NCI-H2227 (cell line): ENCODE data around the gene PCIF1.
"Not testable (repeated sequence)": the region's sequence is repeated elsewhere in the genome, so short reads cannot be mapped to it uniquely, and the experiment has no call there.

Experiments
- DNase-seq: peaks from one replicate; lab custom pipeline; 2025; ENCODE audit not compliant: unreplicated experiment; lab: John Stamatoyannopoulos, UW

PCIF1 gene

GRCh38 chr20:45988830-45989229 is 54.3 kb downstream of the PCIF1 start:
- DNase-seq, result not testable (repeated sequence)

GRCh38 chr20:45991616-45992015 is 57.1 kb downstream of the PCIF1 start:
- DNase-seq, result no peak

GRCh38 chr20:45993197-45993951 is 58.9 kb downstream of the PCIF1 start:
- peak; percentile 12 for DNase-seq

GRCh38 chr20:45994761-45995493 is 60.4 kb downstream of the PCIF1 start:
- no peak for DNase-seq

GRCh38 chr20:45995495-45996097 is 61.1 kb downstream of the PCIF1 start:
- DNase-seq, result not testable (repeated sequence)

GRCh38 chr20:45997187-45997586 is 62.7 kb downstream of the PCIF1 start:
- no peak for DNase-seq
